GM12873 (cell line): ENCODE results near the gene RNF14.

Source experiments
- TF ChIP-seq, protein P1 (sequence below): IDR thresholded peaks from 2 replicates; pipeline ENCODE4 v1.5.1; 2012; ENCODE audit warnings: low read depth, mild to moderate bottlenecking, moderate library complexity, low read length, control low read depth; ENCODE audit not compliant: insufficient read depth; ENCODE audit errors: missing control alignments

RNF14 gene

DNA sequence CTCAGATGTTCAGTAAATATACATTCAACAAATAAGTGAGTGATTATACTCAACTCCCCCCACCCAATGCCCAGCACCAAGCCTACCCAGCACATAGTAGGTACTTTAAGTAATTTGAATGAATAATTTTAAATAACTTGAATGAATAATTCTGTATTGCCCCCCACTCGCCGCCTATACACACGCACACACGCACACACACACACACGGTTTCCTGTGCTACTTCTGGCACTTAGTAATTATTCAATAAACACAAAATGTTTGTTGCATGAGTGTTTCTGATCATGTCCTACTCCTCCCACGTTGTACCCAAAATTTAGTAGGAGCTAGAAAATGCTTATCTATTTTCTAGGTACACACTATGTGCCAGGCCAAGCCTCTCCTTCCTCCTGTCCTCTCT is 27.1 kb upstream of the RNF14 start:
- TF ChIP-seq, protein P1, sequence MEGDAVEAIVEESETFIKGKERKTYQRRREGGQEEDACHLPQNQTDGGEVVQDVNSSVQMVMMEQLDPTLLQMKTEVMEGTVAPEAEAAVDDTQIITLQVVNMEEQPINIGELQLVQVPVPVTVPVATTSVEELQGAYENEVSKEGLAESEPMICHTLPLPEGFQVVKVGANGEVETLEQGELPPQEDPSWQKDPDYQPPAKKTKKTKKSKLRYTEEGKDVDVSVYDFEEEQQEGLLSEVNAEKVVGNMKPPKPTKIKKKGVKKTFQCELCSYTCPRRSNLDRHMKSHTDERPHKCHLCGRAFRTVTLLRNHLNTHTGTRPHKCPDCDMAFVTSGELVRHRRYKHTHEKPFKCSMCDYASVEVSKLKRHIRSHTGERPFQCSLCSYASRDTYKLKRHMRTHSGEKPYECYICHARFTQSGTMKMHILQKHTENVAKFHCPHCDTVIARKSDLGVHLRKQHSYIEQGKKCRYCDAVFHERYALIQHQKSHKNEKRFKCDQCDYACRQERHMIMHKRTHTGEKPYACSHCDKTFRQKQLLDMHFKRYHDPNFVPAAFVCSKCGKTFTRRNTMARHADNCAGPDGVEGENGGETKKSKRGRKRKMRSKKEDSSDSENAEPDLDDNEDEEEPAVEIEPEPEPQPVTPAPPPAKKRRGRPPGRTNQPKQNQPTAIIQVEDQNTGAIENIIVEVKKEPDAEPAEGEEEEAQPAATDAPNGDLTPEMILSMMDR: no peak

DNA sequence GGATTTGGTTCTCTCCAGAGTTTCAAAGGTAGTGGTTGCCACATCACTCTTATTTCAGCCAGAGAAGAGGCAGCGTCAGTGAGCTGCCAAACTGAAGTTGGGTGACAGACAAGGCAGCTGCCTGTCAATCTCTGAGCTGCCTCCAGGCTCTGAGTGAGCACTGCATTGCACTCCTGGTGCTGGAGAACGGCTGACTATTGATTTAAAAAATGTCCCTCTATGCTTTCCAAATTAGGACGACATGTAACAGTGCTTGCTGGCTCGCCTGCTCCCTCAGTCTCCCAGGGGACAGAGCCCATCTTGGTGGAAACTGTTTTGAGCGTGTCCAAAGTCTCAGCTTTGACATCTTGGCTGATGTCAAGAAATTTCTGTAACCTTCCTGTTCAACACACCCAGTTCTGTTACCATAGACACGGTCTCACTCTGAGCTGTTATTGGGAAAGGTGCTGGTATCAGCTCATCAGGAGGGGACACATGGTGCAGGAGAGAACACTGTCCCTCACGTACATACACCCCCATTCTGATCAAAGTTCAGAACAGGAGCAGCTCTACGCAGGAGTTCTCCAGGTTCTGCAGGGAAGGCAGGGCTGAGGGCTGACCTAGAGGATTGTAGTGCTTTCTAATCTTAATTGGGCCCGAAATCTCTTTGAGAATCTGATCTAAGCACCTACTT is 26.6 kb upstream of the RNF14 start:
- TF ChIP-seq, protein P1: no peak

DNA sequence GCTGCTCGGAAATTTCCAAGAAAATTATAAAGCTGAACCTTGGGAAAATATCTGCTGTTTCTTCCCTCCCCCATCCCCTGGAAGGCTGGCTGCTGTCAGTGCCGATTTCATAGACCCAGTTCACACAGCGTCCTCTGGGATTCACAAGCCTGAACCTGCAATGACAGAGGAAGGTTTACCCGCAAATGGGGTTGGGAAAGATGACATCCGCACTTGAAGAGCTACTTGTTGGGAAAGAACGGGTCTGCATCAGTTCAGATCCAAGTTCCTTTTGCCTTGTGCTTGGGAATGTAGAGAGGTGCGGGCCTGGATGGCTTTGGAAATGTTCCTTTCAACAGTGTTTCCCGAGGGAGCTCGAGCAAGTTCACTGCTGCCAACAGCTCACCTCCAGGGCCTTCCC is 24.8 kb upstream of the RNF14 start:
- TF ChIP-seq, protein P1: no peak

DNA sequence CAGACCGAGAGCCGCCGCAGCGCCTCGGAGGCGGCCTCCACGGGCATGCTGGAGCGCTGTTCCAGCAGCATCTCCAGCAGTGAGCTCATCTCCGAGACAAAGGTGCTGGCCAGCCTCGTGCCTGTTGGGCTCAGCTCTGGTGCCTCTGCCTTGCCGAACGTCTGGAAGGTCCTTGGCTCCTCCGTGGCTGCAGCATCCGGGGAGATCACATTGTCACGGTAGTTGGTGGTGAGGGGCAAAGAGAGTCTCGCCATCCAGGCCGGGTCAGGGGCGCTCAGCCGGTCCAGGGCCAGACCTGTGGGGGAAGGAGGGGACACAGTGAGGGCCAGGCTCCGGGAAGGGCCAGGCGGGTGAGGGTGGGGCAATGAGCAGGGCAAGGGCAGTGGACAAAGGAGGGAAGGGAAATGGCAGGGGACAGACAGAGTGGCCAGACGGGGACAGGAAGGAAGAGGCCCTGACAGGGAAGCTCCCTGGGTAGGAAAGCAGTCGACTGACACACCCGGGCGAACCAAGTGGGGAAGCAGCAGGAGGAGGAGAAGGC is 23.3 kb upstream of the RNF14 start:
- TF ChIP-seq, protein P1: no peak

DNA sequence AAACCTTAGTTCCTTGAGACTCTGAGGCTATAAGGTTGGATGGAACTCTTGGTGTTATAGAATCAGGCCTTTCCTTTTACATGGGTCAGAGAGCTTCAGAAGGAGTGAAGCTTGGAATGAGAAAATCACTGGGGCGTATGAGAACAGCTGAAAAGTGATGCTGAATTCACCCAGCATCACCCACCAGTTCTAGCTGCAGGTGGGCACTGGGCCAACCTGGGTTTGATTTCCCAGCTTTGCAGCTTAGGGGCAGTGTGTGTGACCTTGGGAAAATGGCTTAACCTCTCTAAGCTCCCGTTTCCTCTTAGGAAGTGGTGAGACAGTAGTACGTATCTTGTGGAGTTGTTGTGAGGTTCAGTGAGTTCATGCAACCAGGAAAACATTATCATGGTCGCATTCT is 21.6 kb upstream of the RNF14 start:
- TF ChIP-seq, protein P1: no peak

DNA sequence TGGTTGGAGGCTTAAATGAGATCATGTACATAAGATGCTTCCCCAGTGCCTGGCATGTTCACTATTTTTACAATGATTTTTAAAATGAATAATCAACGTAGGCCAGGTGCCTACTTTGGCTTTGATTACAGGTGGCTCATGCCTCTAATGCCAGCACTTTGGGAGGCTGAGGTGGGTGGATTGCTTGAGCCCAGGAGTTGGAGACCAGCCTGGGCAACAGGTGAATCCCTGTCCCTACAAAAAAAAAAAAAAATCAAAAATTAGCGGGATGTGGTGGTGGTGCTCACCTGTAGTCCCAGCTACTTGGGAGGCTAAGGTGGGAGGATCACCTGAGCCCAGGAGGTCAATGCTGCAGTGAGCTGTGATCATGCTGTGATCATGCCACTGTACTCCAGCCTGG is 20.1 kb upstream of the RNF14 start:
- TF ChIP-seq, protein P1: no peak

DNA sequence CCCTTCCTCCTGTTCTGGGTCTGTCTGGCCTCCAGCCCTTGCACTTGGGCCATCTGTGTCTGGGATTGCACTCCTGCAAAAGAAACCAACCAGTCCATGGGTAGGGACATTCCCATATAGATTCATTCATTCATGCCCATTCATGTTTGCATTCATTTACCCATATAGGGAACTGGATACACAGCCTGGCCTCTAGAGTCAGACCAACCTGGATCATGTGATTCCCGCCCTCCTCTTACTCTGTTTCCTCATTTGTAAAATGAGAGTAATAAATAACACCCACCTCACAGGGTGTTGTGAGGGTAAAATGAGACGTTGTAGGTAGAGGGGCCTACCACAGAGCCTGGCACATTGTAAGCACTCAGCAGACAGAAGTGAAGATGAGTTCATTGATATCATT is 19.4 kb upstream of the RNF14 start:
- TF ChIP-seq, protein P1: no peak
